MM.1S (cell line): ENCODE data around the gene CCT8.

Experiments used
- DNase-seq: peaks from one replicate; pipeline ENCODE4 v3.0.0-alpha.2; 2015
- H2AFZ ChIP-seq: fragments of 300-600 bp; sonication (generic); 2 replicates; pipeline ENCODE4 v1.6.0; 2016; ENCODE audit warnings: antibody characterized with exemption, low read length
- H3F3A ChIP-seq: fragments of 300-600 bp; sonication (generic); 2 replicates; pipeline ENCODE4 v1.6.1; 2016; ENCODE audit warnings: mild to moderate bottlenecking, antibody characterized with exemption, low read length, moderate library complexity, mixed read lengths; ENCODE audit not compliant: insufficient read depth
- H3K27ac ChIP-seq: fragments of 300-600 bp; sonication (generic); 2 replicates; pipeline ENCODE4 v1.5.1; 2016; ENCODE audit warnings: mild to moderate bottlenecking, low read length
- H3K27me3 ChIP-seq: fragments of 300-600 bp; sonication (generic); replicated peaks from 2 replicates; pipeline ENCODE4 v1.6.0; 2016; ENCODE audit warnings: low read length; ENCODE audit not compliant: insufficient read depth
- H3K36me3 ChIP-seq: fragments of 300-600 bp; sonication (generic); replicated peaks from 2 replicates; pipeline ENCODE4 v1.6.1; 2016; ENCODE audit warnings: mild to moderate bottlenecking, low read length, mixed read lengths; ENCODE audit not compliant: insufficient read depth
- H3K4me1 ChIP-seq: fragments of 300-600 bp; sonication (generic); 2 replicates; pipeline ENCODE4 v1.6.1; 2016; ENCODE audit warnings: low read length, mixed read lengths
- H3K4me2 ChIP-seq: fragments of 300-600 bp; sonication (generic); 2 replicates; pipeline ENCODE4 v1.6.0; 2016; ENCODE audit warnings: low read depth, low read length
- H3K4me3 ChIP-seq: fragments of 300-600 bp; sonication (generic); 2 replicates; pipeline ENCODE4 v1.5.1; 2016; ENCODE audit warnings: low read length, mixed read lengths
- H3K79me2 ChIP-seq: fragments of 300-600 bp; sonication (generic); 2 replicates; pipeline ENCODE4 v1.6.1; 2016; ENCODE audit warnings: mixed run types, low read length, mixed read lengths
- H3K9ac ChIP-seq: fragments of 300-600 bp; sonication (generic); 2 replicates; pipeline ENCODE4 v1.6.1; 2016; ENCODE audit warnings: low read length, mixed read lengths
- H3K9me2 ChIP-seq: fragments of 300-600 bp; sonication (generic); replicated peaks from 2 replicates; pipeline ENCODE4 v1.6.1; 2016; ENCODE audit warnings: mild to moderate bottlenecking, low read length, mixed read lengths; ENCODE audit not compliant: insufficient read depth
- H3K9me3 ChIP-seq: fragments of 300-600 bp; sonication (generic); replicated peaks from 2 replicates; pipeline ENCODE4 v1.6.1; 2016; ENCODE audit warnings: mild to moderate bottlenecking, low read length, mixed read lengths; ENCODE audit not compliant: insufficient read depth
- H4K20me1 ChIP-seq: fragments of 300-600 bp; sonication (generic); 2 replicates; pipeline ENCODE4 v1.6.1; 2016; ENCODE audit warnings: mild to moderate bottlenecking, low read length, moderate library complexity, mixed read lengths; ENCODE audit not compliant: insufficient read depth
- EZH2 ChIP-seq: fragments of 300-600 bp; sonication (generic); optimal IDR thresholded peaks from 2 replicates; pipeline ENCODE3; 2017; ENCODE audit warnings: low read depth, mild to moderate bottlenecking, antibody characterized with exemption, low read length, mixed read lengths
- EZH2phosphoT487 ChIP-seq: fragments of 300-600 bp; sonication (generic); IDR thresholded peaks from 2 replicates; pipeline ENCODE4 v1.6.1; 2018; ENCODE audit warnings: antibody characterized with exemption, low read length
- TF ChIP-seq, protein P1 (sequence below): fragments of 300-600 bp; sonication (generic); IDR thresholded peaks from 2 replicates; pipeline ENCODE4 v1.5.1; 2016; ENCODE audit warnings: antibody characterized with exemption, low read length, mixed read lengths

The CCT8 gene

GRCh38 chr21:29104239-29104708 lies 30.8 kb upstream of the CCT8 start:
- H3K4me1 ChIP-seq, result no peaks in the 10 kb centered on the region
- H4K20me1 ChIP-seq, result no peaks in the 10 kb centered on the region
- H3K4me3 ChIP-seq, result no peak overlapping the region
- H3K9me3 ChIP-seq, result no peaks in the 10 kb centered on the region
- no peaks in the 10 kb centered on the region for H3K9me2 ChIP-seq
- TF ChIP-seq, protein P1, sequence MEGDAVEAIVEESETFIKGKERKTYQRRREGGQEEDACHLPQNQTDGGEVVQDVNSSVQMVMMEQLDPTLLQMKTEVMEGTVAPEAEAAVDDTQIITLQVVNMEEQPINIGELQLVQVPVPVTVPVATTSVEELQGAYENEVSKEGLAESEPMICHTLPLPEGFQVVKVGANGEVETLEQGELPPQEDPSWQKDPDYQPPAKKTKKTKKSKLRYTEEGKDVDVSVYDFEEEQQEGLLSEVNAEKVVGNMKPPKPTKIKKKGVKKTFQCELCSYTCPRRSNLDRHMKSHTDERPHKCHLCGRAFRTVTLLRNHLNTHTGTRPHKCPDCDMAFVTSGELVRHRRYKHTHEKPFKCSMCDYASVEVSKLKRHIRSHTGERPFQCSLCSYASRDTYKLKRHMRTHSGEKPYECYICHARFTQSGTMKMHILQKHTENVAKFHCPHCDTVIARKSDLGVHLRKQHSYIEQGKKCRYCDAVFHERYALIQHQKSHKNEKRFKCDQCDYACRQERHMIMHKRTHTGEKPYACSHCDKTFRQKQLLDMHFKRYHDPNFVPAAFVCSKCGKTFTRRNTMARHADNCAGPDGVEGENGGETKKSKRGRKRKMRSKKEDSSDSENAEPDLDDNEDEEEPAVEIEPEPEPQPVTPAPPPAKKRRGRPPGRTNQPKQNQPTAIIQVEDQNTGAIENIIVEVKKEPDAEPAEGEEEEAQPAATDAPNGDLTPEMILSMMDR, result no peak
- no peak for TF ChIP-seq EZH2phosphoT487
- TF ChIP-seq EZH2, result no peak
- no peak overlapping the region for H2AFZ ChIP-seq
- no peak overlapping the region for H3K4me2 ChIP-seq
- no peak for DNase-seq
- H3F3A ChIP-seq, result no peaks in the 10 kb centered on the region
- no peaks in the 10 kb centered on the region for H3K27me3 ChIP-seq
- H3K27ac ChIP-seq, result no peak overlapping the region
- H3K79me2 ChIP-seq, result no peaks in the 10 kb centered on the region
- H3K9ac ChIP-seq, result no peak overlapping the region
- no peaks in the 10 kb centered on the region for H3K36me3 ChIP-seq

- Histone ChIP-seq H3K27ac (no peak overlapping the region), H2AFZ (no peak overlapping the region), H3K36me3 (no peaks in the 10 kb centered on the region), H3K79me2 (no peaks in the 10 kb centered on the region), H3K27me3 (no peaks in the 10 kb centered on the region), H3K4me2 (no peak overlapping the region), H4K20me1 (no peaks in the 10 kb centered on the region), H3K9me2 (no peaks in the 10 kb centered on the region), H3K9me3 (no peaks in the 10 kb centered on the region), H3K4me3 (no peak overlapping the region), H3F3A (no peaks in the 10 kb centered on the region), H3K9ac (no peak overlapping the region), H3K4me1 (no peaks in the 10 kb centered on the region)
- DNase-seq, result no peak
- TF ChIP-seq EZH2phosphoT487 (no peak), EZH2 (no peak)
- TF ChIP-seq, protein P1, result no peak
These were observed 29.4 kb upstream of the CCT8 start for GRCh38 chr21:29102791-29103257.

DNA sequence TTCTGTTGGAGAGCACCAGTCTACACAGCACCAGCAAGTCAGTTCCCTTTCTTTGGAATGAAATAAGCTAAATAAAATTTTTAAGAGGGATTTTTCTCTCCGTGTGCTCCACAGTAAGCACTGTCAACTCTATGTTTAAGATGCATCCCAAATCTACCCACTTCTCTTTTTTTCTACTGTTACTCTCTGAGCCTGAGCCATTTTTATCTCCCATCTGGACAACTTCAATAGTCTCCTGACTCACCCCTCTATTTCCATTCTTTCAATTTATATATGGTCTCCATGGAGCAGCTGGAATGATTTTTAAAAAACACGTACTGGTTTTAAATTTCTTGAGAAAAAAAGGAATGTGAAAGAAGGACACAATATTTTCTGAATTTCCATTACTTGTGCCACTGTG lies 24.7 kb upstream of the CCT8 start:
- Histone ChIP-seq H3K4me1 (no peaks in the 10 kb centered on the region), H3K9me3 (no peaks in the 10 kb centered on the region), H3K36me3 (no peaks in the 10 kb centered on the region), H3K79me2 (no peaks in the 10 kb centered on the region), H3K9ac (no peak overlapping the region), H3K9me2 (no peaks in the 10 kb centered on the region), H3K27ac (no peak overlapping the region), H3K4me2 (no peak overlapping the region), H3F3A (no peaks in the 10 kb centered on the region), H3K27me3 (no peaks in the 10 kb centered on the region), H4K20me1 (no peaks in the 10 kb centered on the region), H2AFZ (no peak overlapping the region), H3K4me3 (no peak overlapping the region)
- TF ChIP-seq, protein P1, result no peak
- TF ChIP-seq EZH2, result no peak
- TF ChIP-seq EZH2phosphoT487, result no peak
- no peak for DNase-seq
